B cell (primary cell): ENCODE measurements around the gene CTSO. TPM values are rescaled to one million over a fixed set of nuclear protein-coding genes. Genes with fewer than 3 reads are reported as not detected.

Experiments
- ATAC-seq: fragments of 200-7000 bp; cut with Tn5 transposase; one replicate; pipeline ENCODE4 v1.10.0; 2021; ENCODE audit warnings: low read depth, mild to moderate bottlenecking, moderate number of reproducible peaks, moderate library complexity
- CTCF ChIA-PET: fragments of 350-600 bp; sonication (Branson Sonifier 250); formaldehyde crosslinking; loops from one replicate; lab custom pipeline; 2021; ENCODE audit warnings: antibody characterized with exemption, inconsistent platforms; lab: Charles Lee
- POLR2A ChIA-PET: fragments of 350-600 bp; sonication (Branson Sonifier 250); formaldehyde crosslinking; loops from one replicate; lab custom pipeline; 2021; ENCODE audit warnings: antibody characterized with exemption; lab: Charles Lee
- DNase-seq: peaks from one replicate; pipeline ENCODE4 v3.0.0; 2013
- H2AFZ ChIP-seq: 2 replicates; pipeline ENCODE4 v1.6.1; 2012; ENCODE audit warnings: mild to moderate bottlenecking, low read depth, low read length; ENCODE audit not compliant: insufficient read depth, poor library complexity, severe bottlenecking
- H3K27ac ChIP-seq, 2 donors: 1 replicate in 1 of 2; 2 replicates in 1 of 2; pipeline ENCODE4 v1.5.1; 2012 to 2013; ENCODE audit warnings: low read length in 2 of 2, mild to moderate bottlenecking in 2 of 2, moderate library complexity in 1 of 2
- H3K27me3 ChIP-seq, 4 experiments: fragments of 200-600 bp in 1 of 4; sonication (generic) in 1 of 4; replicated peaks in 1 of 4; 1 replicate in 2 of 4; 2 replicates in 2 of 4; pipeline versions ENCODE4 v1.6.1 to v1.7.0; 2013 to 2016; ENCODE audit warnings: low read length in 3 of 4, mild to moderate bottlenecking in 2 of 4, mixed read lengths in 1 of 4, moderate library complexity in 1 of 4; ENCODE audit not compliant: insufficient read depth in 4 of 4, control insufficient read depth in 3 of 4; ENCODE audit errors: control extremely low read depth in 1 of 4
- H3K36me3 ChIP-seq, 2 experiments: replicated peaks in 1 of 2; 1 replicate in 1 of 2; 2 replicates in 1 of 2; pipeline versions ENCODE4 v1.6.1 to v1.7.1; 2013; ENCODE audit warnings: low read length in 1 of 2; ENCODE audit not compliant: insufficient read depth in 2 of 2, control insufficient read depth in 1 of 2; ENCODE audit errors: control extremely low read depth in 1 of 2, extremely low read depth in 1 of 2
- H3K4me1 ChIP-seq, 2 donors: fragments of 200-600 bp in 1 of 2; sonication (generic) in 1 of 2; 1 replicate in 1 of 2; 2 replicates in 1 of 2; pipeline versions ENCODE4 v1.5.1 to v1.6.1; 2013 to 2017; ENCODE audit warnings: low read length in 2 of 2; ENCODE audit not compliant: control insufficient read depth in 2 of 2, insufficient read depth in 2 of 2
- H3K4me2 ChIP-seq: replicated peaks from 2 replicates; pipeline ENCODE3; 2012; ENCODE audit warnings: mild to moderate bottlenecking, low read depth, low read length; ENCODE audit not compliant: poor library complexity, severe bottlenecking
- H3K4me3 ChIP-seq, 5 experiments: fragments of 200-600 bp in 1 of 5; sonication (generic) in 1 of 5; 1 replicate in 3 of 5; 2 replicates in 2 of 5; pipeline versions ENCODE4 v1.5.1 to v1.7.0; 2011 to 2016; ENCODE audit warnings: low read length in 4 of 5, mild to moderate bottlenecking in 4 of 5, low read depth in 2 of 5, control low read depth in 1 of 5, moderate library complexity in 1 of 5; ENCODE audit not compliant: insufficient read depth in 1 of 5; ENCODE audit errors: control extremely low read depth in 1 of 5, extremely low read depth in 1 of 5
- H3K79me2 ChIP-seq: fragments of 200-600 bp; sonication (generic); one replicate; pipeline ENCODE4 v1.6.0; 2016; ENCODE audit warnings: low read length; ENCODE audit not compliant: control insufficient read depth, insufficient read depth
- H3K9ac ChIP-seq: fragments of 200-600 bp; sonication (generic); 2 replicates; pipeline ENCODE4 v1.6.1; 2017; ENCODE audit warnings: mild to moderate bottlenecking, low read length, moderate library complexity
- H3K9me3 ChIP-seq, 3 donors: one replicate each; pipeline versions ENCODE4 v1.6.1 to v1.7.1; 2013; ENCODE audit warnings: low read length in 2 of 3; ENCODE audit not compliant: control insufficient read depth in 2 of 3, insufficient read depth in 1 of 3; ENCODE audit errors: control extremely low read depth in 1 of 3
- H4K20me1 ChIP-seq: 2 replicates; pipeline ENCODE4 v1.6.0; 2012; ENCODE audit warnings: mild to moderate bottlenecking, low read length; ENCODE audit not compliant: insufficient read depth, control insufficient read depth, poor library complexity, severe bottlenecking
- H3K27ac Mint-ChIP-seq: one replicate; pipeline ENCODE4 v1.8.0; 2021; ENCODE audit warnings: mixed read lengths
- H3K27me3 Mint-ChIP-seq: one replicate; pipeline ENCODE4 v1.8.0; 2021; ENCODE audit warnings: mixed read lengths
- H3K4me1 Mint-ChIP-seq: one replicate; pipeline ENCODE4 v1.8.0; 2021; ENCODE audit warnings: mixed read lengths
- H3K4me3 Mint-ChIP-seq: one replicate; pipeline ENCODE4 v1.8.0; 2021; ENCODE audit warnings: mixed read lengths
- H3K9me3 Mint-ChIP-seq: one replicate; pipeline ENCODE4 v1.8.0; 2022; ENCODE audit warnings: mixed read lengths; ENCODE audit not compliant: insufficient read depth
- EZH2 ChIP-seq: IDR thresholded peaks from 2 replicates; pipeline ENCODE4 v1.6.1; 2012; ENCODE audit warnings: borderline replicate concordance, low read depth, mild to moderate bottlenecking, moderate library complexity, low read length; ENCODE audit not compliant: insufficient read depth, poor library complexity, severe bottlenecking
- WGBS: methylation state at CpG from one replicate; pipeline ENCODE4 v1.1.5; 2013; ENCODE audit warnings: missing lambda C conversion rate; ENCODE audit not compliant: insufficient coverage; 5-methylcytosine and 5-hydroxymethylcytosine counted together
- intact Hi-C: fragments of 100-400 bp; cut with micrococcal nuclease; formaldehyde crosslinking; loops from one replicate; pipeline ENCODE4 v1.10.0; 2022
- polyA plus RNA-seq: library from polyadenylated mRNA; depleted of rRNA; stranded (reverse); fragments of >200 nt; gene quantifications from 2 replicates; pipeline ENCODE4 v1.2.3, GENCODE V29; 2012
- total RNA-seq, 2 donors: library from RNA; stranded (reverse); fragments of 120-200 nt in 1 of 2; gene quantifications; 1 replicate in 1 of 2; 2 replicates in 1 of 2; pipeline versions ENCODE4 v1.2.3 to v1.2.4, GENCODE V29; 2013 to 2022
- TF ChIP-seq, protein P1 (sequence below): fragments of 200-600 bp; IDR thresholded peaks from one replicate; pipeline ENCODE4 v1.8.0; 2022; ENCODE audit warnings: antibody characterized with exemption, mild to moderate bottlenecking

Gene CTSO
- total and polyA plus RNA-seq, 2 donors (not counting 1 experiment from before 2014, with no cell fraction given) = 8.5 to 15.5 TPM

GRCh38 chr4:155891058-155891457, 62.6 kb downstream of the CTSO start:
- intact Hi-C loops = no loop called here
- TF ChIP-seq, protein P1, sequence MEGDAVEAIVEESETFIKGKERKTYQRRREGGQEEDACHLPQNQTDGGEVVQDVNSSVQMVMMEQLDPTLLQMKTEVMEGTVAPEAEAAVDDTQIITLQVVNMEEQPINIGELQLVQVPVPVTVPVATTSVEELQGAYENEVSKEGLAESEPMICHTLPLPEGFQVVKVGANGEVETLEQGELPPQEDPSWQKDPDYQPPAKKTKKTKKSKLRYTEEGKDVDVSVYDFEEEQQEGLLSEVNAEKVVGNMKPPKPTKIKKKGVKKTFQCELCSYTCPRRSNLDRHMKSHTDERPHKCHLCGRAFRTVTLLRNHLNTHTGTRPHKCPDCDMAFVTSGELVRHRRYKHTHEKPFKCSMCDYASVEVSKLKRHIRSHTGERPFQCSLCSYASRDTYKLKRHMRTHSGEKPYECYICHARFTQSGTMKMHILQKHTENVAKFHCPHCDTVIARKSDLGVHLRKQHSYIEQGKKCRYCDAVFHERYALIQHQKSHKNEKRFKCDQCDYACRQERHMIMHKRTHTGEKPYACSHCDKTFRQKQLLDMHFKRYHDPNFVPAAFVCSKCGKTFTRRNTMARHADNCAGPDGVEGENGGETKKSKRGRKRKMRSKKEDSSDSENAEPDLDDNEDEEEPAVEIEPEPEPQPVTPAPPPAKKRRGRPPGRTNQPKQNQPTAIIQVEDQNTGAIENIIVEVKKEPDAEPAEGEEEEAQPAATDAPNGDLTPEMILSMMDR = no peak
- no peak for TF ChIP-seq EZH2
- Histone ChIP-seq H3K27ac (no peak overlapping the region), H3K4me3 (no peak overlapping the region), H3K4me1 (no peaks in the 10 kb centered on the region), H3K9me3 (no peaks in the 10 kb centered on the region), H3K27me3 (peaks cover 0 to 2% (median 0%) of the 10 kb centered on the region in 4 experiments), H4K20me1 (no peaks in the 10 kb centered on the region), H3K36me3 (no peaks in the 10 kb centered on the region), H3K9ac (no peak overlapping the region), H3K4me2 (no peak overlapping the region), H3K79me2 (no peaks in the 10 kb centered on the region), H2AFZ (no peak overlapping the region)
- H3K4me1 Mint-ChIP-seq = no peaks in the 10 kb centered on the region
- DNase-seq = no peak
- no peaks in the 10 kb centered on the region for H3K27me3 Mint-ChIP-seq
- POLR2A ChIA-PET = no interaction called here
- no peak for ATAC-seq
- H3K9me3 Mint-ChIP-seq = no peaks in the 10 kb centered on the region
- CTCF ChIA-PET = no interaction called here
- H3K27ac Mint-ChIP-seq = no peak overlapping the region
- 40% methylated on average over 2 of the region's 3 CpGs for WGBS
- no peak overlapping the region for H3K4me3 Mint-ChIP-seq

GRCh38 chr4:155889946-155890345, 63.7 kb downstream of the CTSO start:
- no peak overlapping the region for H2AFZ ChIP-seq
- no peaks in the 10 kb centered on the region for H3K27me3 Mint-ChIP-seq
- H3K4me1 Mint-ChIP-seq = no peaks in the 10 kb centered on the region
- no peak overlapping the region for H3K4me3 Mint-ChIP-seq
- H3K36me3 ChIP-seq = no peaks in the 10 kb centered on the region
- no peaks in the 10 kb centered on the region for H3K4me1 ChIP-seq
- H3K4me3 ChIP-seq = no peak overlapping the region
- no peaks in the 10 kb centered on the region for H3K9me3 Mint-ChIP-seq
- H3K9ac ChIP-seq = no peak overlapping the region
- no peaks in the 10 kb centered on the region for H4K20me1 ChIP-seq
- H3K27ac Mint-ChIP-seq = no peak overlapping the region
- POLR2A ChIA-PET = no interaction called here
- intact Hi-C loops = no loop called here
- TF ChIP-seq EZH2 = no peak
- TF ChIP-seq, protein P1 = no peak
- DNase-seq = no peak
- no peaks in the 10 kb centered on the region for H3K9me3 ChIP-seq
- no peak for ATAC-seq
- no peaks in the 10 kb centered on the region for H3K79me2 ChIP-seq
- no peak overlapping the region for H3K4me2 ChIP-seq
- H3K27ac ChIP-seq = no peak overlapping the region
- H3K27me3 ChIP-seq = peaks cover 0 to 2% (median 0%) of the 10 kb centered on the region in 4 experiments
- WGBS = no CpG with 5 or more reads among the region's 2 CpGs
- CTCF ChIA-PET = no interaction called here
